Right kidney (tissue), 1 donor: Measurements from ENCODE around the gene HOXA7.

ENCODE experiments used
- DNase-seq: peaks from one replicate; pipeline ENCODE4 v3.0.0-alpha.2; 2016

HOXA7 gene

DNA sequence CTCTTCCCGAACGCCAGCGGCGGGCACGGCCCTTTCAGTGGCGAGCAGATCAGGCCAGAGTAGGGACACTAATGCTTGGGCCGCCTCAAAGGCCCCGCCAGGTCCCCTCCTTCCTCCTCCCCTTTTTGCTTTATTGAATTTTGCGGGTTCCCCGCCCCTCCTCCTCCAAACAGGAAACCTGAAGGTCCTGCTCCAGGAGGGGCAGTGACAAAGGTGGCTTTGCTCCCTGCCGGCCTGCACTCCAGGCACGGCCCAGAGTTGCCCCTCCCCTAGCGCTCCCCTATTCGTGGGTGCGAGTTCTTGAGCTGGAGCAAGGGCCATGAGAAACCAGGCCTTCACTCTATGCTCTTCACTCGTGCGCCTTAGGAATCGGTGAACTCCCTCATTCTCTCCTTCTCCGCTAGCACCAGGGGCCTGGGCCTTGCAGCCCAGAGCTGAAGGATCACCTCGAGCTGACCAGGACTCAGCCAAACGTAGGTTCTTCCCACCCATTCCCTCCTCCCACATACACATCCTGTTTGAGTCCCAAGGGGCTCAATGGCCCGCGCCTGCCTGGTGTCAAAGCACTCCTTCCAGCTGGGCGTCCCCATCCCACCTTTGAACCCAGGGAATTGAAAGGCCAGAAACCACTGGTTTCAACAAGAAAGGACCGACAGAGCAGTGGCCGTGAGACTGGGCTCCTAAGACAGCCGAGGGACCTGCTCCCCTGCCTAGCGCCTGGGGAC, 8.3 kb downstream of the HOXA7 start:
- peak; percentile 82 for DNase-seq

DNA sequence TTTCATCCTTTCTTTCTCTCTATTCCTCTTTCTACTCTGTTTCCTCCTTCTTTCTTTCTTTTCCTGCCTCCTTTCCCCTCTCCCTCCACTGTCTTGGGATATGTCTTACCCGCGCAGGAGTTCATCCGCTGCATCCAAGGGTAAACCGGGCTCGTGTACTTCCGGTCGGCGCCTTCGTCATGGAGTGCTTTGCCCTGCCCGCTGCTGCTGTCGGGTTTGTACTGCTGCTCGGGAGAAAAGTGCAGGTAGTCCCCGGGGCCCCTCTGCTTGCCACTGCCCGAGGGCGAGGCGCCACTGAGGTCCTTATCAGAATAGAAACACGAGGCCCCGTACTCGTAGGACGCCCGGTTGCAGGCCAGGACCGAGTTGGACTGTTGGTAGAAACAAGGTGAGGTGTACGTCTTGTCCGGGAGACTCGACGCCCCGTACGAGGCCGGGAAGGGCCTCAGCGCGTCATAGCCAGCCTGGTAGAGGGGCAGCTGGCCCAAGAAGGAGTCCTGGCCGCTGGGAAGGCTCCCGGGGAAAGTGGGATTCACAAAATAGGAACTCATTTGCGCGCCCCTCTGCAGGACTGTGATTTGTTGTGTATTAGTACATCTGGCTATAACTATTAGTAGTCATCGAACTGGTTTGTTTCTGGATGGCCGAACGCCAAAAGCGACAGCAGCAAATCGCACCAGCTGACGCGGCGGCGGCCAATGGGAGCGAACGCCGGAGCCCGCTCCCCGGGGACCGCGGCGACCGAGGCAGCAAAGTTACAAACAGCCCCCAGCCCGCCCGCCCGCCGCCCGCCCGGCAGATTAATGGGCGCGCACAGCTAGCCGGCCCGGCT, 9.1 kb downstream of the HOXA7 start, which contains the start of gene HOXA6:
Gene HOXA6, minus strand, starts transcription at position 576 of the 832 bp plus-strand sequence. Its CDS starts 25 bp downstream, at position 551.
- peak; percentile 85 for DNase-seq

DNA sequence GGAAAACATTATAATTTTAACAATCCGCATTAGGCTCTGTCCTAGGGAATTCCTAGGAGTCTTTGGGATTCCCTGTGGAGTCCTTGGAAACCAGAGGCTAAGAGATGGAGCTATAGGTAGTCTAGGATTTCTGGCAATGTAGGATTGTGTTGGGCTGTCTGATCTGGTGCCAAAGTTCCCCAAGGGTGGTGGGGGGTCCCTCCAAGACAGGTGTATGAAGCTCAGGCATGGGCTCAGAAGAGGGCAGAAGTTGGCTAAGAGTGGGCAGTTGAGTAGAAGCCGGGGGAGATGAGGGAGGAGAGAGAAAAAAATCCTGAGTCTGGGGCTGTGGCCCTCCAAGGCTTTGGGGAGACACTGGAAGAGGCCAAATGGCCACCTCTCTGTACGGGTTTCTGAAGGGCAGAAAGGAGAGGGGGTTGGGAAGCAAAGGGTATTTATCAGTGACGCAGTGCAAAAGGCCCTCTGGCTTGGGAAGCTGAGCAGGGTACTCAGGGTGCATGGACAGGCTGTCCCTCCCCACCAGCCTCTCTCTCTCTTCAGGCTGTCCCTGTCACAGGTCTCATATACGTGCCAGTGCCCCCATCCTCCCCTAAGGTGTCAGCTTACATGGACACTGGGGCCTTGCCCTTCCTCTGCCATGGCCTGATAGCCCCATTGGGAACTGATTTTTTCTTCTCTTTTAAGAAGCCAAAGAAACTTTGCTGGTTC, 9.8 kb downstream of the HOXA7 start:
- no peak for DNase-seq

DNA sequence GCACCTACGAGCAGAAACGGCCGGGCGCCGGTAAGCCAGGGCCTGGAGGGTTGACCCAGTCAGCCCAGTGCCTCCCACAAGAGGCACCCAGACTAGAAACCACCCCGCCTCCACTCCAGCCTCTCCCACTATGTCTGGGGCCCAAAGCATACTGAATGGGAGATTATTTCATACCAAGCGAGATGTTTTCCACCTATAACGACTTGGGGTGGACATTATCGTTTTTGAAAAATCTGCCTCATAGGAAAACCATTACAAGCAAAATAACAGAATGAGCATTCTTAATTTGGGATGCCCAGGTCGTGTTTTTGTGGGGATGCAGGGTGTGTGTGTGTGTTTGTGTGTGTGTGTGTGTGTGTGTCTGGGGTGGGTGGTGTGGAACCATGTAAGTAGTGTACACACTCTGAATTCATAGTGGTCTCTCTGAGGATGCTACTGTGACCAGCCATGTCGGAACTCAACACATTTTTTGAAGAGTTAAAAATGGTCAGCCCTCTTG, 10.5 kb downstream of the HOXA7 start:
- DNase-seq, result no peak

DNA sequence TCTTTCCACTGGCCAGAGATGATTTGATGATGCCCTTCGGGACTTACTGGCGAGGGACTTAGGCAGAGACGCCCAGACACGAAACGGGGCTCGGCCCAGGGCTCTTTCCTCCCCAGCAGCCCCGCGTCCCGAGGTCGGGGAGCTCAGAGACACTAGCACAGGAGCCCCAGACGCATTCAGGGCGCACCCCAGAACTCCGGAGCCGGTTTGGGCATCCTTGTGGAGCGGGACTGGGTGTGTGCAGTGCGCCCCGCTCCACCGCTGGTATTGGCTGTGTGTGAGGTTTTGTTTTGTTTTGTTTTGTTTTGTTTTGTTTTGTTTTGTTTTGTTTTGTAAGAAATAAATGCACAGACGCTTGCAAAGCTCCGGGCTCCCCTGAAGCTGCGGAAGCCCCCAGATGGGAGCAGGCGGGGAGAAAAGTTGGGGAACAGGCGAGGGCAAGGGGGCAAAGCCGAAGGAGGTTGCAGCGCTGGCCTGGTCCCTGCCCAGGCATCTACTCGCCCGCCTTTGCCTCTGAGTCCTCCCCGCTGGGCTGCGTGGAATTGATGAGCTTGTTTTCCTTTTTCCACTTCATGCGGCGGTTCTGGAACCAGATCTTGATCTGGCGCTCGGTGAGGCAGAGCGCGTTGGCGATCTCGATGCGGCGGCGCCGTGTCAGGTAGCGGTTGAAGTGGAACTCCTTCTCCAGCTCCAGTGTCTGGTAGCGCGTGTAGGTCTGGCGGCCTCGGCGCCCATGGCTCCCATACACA, 11.1 kb downstream of the HOXA7 start:
- DNase-seq, result peak; percentile 76

DNA sequence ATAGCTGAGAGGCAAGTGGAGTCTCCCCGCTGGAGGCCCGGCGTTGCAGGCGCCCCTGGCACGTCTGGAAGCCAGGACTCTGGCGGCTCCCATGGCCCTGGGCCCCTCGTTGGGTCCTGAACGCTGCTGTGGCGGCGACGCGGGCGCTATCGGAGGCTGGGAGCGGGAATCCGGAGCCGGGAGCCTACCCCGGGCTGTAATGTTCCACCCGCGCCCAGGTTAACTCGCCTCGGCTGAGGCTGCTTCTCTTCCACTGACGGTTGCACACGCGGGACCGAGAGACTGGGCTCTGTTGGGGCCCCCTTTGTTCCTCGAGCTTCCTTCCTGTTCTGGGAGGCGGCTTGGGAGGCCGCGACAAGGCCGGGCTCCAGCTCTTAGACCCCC, 11.7 kb downstream of the HOXA7 start:
- DNase-seq, result peak; percentile 79

DNA sequence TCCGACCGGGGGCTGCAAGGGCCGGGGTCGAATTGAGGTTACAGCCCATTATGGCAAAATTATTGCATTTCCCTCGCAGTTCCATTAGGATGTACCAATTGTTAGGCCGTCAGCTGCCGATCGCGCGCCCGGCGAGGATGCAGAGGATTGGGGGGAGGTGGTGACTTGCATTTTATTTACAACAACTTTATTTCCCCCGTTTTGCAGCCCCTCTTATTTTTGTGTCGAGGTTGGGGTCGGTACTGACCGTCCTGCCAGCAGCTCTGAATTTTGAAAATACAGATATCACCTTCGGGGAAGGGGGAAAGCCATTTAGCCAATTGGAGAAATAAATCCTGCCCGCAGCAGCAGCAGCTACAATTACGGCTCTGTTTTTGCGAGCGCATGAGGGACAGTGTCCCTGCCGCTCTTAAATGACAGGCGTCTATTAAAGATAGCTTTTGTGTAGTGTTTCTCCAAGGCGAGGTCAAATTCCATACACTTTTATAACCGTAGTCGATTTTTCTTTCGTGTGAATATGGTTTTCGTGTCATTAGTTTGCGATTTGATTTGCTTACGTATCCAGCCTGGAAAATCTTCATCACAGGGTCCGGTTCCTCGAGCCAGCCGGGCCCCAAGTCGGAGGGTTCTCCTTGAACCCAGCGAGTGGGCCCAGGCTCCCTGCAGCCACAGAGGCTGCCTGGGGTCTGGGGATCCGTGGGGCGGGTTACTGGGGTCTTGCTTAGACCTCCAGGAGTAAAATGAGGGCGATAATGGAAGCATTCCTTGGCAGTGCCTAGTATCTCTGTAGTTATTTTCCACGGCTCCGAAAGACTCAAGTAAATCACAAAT, 12.3 kb downstream of the HOXA7 start:
- DNase-seq, result no peak

DNA sequence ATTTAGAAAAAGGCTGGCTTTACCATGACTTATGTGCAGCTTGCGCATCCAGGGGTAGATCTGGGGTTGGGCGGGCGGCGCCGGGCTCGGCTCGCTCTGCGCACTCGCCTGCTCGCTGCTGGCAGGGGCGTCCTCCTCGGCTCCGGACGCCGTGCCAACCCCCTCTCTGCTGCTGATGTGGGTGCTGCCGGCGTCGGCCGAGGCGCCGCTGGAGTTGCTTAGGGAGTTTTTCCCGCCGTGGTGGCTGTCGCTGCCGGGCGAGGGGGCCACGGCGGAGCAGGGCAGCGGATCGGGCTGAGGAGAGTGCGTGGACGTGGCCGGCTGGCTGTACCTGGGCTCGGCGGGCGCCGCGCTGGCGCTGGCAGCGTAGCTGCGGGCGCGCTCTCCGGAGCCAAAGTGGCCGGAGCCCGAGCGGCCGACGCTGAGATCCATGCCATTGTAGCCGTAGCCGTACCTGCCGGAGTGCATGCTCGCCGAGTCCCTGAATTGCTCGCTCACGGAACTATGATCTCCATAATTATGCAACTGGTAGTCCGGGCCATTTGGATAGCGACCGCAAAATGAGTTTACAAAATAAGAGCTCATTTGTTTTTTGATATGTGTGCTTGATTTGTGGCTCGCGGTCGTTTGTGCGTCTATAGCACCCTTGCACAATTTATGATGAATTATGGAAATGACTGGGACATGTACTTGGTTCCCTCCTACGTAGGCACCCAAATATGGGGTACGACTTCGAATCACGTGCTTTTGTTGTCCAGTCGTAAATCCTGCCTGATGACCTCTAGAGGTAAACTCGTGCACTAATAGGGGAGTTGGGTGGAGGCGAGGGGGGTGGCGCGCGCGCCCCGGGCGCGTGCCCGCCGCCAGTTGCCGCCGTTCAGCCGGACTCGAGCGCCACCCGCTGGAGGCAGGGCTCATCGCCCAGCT, 13.2 kb downstream of the HOXA7 start, which contains the start of gene HOXA5:
Gene HOXA5, minus strand, starts transcription at position 659 of the 927 bp plus-strand sequence. Its CDS starts 74 bp downstream, at position 585.
- DNase-seq, result peak; percentile 90

DNA sequence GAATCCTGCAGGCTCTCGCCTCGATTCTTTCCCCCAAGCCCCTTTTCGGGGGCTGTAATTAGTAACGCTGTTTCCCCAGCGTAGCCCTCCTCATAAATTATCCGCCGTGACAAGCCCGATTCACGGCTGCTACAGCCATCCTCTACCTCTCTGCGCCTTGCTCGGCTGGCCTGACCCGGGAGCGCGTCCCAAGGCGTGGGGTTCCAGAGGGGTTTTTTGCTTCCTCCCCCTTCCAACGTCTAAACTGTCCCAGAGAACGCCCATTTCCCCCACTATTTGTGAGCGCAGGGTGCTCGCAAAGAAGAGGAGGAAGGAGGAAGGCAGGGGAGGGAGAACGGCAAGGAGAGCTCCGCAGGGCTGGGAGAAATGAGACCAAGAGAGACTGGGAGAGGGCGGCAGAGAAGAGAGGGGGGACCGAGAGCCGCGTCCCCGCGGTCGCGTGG, 13.9 kb downstream of the HOXA7 start:
- peak; percentile 81 for DNase-seq

DNA sequence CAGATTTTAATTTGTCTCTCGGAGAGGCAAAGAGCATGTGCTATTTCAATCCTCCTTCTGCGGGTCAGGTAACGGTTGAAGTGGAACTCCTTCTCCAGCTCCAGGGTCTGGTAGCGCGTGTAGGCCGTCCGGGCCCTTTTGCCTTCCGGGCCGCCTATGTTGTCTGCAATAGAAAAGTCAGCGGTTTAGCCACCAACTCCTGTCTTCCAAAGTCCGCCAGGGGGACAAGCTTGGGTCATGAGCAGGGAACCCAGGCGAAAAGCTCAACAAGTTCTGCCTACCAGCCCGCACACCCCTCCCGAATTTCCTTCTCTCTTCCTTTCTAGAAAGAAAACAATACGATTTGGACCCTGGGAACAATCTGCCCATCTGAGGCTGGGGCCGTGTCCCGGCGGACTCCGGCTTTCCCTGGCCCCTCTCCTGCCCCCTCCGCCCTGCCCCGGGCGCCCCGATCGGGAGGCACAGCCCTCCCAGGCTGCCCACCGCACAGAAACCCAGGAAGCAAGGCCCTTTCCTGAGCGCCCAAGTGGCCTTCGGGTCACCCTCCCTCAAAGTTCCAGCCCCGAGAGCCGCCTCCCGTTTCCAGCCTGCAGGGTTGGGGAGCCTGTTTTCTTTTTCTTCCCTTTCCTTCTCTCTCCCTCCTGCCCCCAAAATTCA, 14.4 kb downstream of the HOXA7 start:
- peak; percentile 83 for DNase-seq

DNA sequence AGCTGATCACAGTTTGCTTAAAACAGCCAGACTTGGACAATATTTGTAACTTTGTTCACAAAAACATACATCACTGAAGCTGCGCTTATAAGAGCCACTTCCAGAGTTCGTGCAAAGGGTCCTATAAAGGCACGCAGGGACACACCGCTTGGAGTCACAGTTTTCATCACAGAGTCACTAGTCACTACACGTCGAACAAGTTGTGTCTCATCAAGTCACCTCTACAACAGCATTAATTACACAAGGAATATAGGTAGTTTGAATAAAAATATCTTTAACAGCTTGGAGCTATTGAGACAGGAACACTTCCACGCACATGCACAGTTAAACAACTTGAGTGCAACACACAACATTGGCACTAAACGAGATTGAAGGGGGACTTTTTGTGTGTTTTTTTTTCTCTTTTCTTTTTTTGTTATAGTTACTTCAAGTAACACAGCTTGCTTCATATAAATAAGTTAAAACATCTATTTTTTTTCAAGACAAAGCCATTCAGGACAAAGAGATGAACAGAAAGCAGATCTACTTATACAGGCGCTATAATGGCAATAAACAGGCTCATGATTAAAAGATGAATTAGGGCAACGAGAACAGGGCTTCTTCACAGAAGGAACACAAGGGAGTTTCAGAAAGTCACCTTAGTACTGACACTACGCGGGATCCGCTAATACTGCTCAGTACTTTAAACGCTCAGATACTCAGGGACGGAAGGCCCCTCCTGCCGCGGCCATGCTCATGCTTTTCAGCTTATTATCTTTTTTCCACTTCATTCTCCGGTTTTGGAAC, 15.1 kb downstream of the HOXA7 start:
- DNase-seq, result no peak

DNA sequence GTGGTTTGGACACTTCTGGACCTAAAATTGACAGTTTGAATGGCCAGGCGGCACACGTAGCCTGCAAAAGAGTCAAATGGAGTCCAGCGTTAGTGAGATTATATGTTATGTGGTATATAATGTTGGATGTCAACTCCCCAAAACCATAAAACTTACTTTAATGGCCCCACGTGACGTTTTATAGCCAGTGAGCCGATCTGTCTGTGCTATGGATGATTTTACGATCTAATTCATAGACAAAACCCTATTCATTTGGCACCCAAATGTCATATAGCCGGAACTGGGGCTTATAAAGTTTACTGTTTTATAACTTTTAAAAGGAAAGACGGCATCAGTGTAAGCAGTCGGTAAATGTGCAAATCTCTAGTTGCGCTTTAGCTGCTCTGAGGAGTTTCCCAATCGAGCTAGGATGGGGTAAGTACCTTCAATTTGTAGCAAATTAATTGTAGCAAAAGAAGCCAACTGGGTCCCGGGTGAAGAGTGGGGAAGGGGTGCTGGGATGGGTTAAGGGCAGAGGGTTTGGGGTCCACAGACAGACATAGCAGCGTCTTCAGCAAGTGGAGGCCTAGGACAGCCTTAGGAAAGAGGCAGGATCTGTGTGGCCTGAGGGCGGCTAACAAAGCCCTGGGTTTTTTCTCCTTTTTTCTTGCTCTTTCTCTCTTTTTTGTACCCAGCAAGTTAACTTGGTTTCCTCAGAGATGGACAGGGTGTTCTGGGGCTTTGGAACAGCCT, 16.2 kb downstream of the HOXA7 start:
- no peak for DNase-seq

DNA sequence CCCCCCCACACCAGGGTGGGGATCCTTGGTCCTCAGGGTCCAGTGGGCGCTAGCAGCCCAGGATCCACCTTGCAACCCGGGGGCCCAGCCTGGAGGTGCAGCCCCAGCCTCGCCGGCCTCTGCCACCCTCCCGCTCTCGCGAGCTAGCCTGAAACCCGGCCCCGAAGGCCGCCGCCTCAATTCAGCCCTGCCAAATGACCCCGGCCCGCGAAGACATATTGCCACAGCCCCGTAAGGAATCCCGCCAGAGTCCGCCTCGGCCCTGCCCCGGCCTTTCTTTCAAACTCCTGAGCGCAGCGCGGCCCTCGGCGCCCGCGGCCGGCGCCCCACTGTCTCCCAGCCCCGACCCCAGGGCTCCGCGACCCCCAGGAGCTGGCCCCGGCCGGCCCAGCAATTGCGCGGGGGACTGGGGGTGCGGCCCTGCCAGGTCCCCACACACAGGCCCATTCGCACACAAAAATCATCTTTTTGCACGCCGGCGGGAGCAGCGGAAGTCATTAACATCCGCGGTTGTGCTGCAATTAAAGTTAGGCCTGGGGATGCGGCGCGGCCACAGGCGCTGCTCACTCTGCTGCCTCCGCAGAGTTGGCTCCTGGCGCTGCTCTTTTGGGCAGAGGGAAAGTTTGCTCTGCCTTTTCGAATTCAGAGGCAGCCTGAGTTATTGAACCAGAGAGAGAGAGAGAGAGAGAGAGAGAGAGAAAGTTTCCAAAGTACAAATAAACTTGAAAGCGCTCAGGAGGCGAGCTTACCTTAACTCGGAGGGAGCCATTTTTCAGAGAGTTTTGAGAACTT, 16.9 kb downstream of the HOXA7 start:
- DNase-seq, result peak; percentile 88

DNA sequence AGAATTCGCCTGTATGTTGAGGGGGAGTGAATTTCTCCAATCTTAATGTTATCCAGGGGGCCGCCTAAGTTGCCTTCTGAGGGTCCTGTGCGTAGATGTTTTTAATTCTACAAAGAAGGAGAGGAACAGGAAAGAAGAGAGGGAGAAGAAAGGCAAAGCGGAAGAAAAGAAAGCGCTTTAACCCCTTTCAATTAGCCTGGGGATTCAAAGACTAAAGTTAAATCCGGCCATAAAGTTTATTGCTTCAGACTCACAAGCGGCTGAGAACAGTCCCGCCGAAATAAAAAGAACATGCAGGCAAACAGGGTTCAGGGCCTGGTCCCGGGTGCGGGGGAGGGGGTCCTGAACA, 17.5 kb downstream of the HOXA7 start:
- no peak for DNase-seq

DNA sequence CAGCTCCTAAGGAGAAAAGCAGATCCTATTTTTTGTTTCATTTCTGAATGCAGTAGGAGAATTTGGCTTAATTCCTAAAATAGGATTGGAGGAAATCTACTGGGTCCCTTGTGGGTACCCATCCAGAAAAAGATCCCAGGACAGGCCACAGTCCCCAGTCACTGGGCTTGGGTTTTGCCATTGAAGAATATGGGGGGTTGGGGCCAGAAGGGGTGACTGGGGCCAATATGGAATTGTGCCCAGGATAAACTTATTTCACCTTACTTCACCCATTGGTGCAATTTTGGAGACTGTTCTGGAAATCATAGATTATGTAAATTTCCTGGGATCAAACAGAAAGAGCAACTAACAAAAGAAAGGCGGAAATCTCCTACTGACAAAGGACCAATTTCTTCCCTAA, 18.0 kb downstream of the HOXA7 start:
- DNase-seq, result no peak

DNA sequence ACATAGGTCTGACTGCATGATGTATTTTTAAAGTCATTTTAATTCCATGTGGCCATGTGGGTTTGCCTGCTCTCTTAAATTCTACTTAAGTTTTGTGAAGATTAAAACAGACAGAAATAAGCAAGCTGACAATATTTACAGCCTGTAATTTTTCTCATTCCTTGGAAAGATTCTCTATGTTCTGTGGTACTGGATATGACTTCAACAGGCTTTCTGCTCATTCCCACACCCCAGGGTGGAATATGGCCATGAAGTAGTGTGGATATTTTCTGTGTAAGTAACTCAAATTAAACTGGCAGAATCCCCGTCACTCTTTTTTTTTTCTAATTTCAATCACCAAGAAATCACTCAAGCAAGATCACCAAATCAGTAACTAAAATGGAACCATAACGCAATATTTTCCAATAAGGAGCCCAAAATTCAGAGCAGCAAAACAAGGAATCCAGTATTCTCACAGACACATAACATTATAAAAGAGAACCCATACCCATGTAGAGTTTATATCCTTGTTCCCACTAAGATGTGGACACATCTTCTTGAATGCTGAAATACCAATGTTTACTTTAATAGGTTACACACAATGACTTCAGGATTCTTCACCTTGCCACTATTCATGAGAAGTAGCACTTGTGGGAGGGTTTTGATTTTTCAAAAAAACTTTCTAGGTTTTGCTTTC, 18.7 kb downstream of the HOXA7 start:
- DNase-seq, result no peak
